Activated T-helper 17 cell treated with anti-CD3 and anti-CD28 coated beads, Interleukin-2, amount 50 U/mL, for 72 hours (primary cell): ENCODE data around the gene DLG2. TPM values are rescaled to one million over a fixed set of nuclear protein-coding genes. Genes with fewer than 3 reads are reported as not detected.

ENCODE experiments used
- ATAC-seq: fragments of 150-1000 bp; cut with Tn5 transposase; replicated peaks from 2 replicates; pipeline ENCODE4 v1.10.0; 2021; ENCODE audit warnings: mild to moderate bottlenecking, moderate library complexity
- H3K27ac Mint-ChIP-seq: one replicate; pipeline ENCODE4 v1.8.0; 2022; ENCODE audit warnings: mixed read lengths
- H3K27me3 Mint-ChIP-seq: one replicate; pipeline ENCODE4 v1.8.0; 2022; ENCODE audit warnings: mixed read lengths
- H3K36me3 Mint-ChIP-seq: one replicate; pipeline ENCODE4 v1.8.0; 2022; ENCODE audit warnings: low read depth, mild to moderate bottlenecking, mixed read lengths
- H3K4me1 Mint-ChIP-seq: one replicate; pipeline ENCODE4 v1.8.0; 2022; ENCODE audit warnings: mixed read lengths
- H3K4me3 Mint-ChIP-seq: one replicate; pipeline ENCODE4 v1.8.0; 2022; ENCODE audit warnings: mild to moderate bottlenecking, mixed read lengths
- H3K9me3 Mint-ChIP-seq: one replicate; pipeline ENCODE4 v1.8.0; 2022; ENCODE audit warnings: mixed read lengths
- total RNA-seq, 2 donors: library from RNA; stranded (reverse); gene quantifications; one replicate each; pipeline ENCODE4 v1.2.3, GENCODE V29; 2022

Gene DLG2
- total RNA-seq, 2 donors from 2014 or later = 1.5 to 1.9 TPM

DNA sequence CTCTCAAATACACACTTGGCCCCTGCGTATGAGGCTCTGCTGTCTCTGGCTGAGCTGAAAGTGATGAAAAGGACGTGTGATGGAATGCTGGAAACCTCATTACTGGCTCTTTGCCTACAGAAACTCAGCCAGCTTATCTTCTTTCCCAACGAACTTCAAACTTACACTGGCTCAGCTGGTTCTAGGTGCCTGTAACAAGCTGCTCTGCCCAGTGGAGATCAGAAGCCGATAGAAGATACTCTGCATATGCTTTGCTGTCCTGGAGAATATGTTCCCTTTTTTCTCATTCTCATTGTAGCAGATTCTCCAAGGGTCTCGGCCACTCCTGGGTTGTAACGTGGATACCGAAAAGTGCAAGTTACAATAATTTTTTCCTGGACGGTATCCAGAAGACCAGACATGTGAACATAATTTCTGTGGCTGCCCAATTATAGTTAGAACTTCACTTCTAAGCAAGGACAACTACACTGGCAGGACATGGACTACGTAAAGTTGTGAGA, 1935.6 kb downstream of the DLG2 start:
- Mint-ChIP-seq H3K4me3 (no peak overlapping the region), H3K27ac (no peak overlapping the region), H3K9me3 (no peaks in the 10 kb centered on the region), H3K36me3 (no peaks in the 10 kb centered on the region), H3K27me3 (peaks cover 6% of the 10 kb centered on the region), H3K4me1 (no peaks in the 10 kb centered on the region)
- no peak for ATAC-seq

- no peaks in the 10 kb centered on the region for H3K36me3 Mint-ChIP-seq
- H3K27me3 Mint-ChIP-seq = peaks cover 10% of the 10 kb centered on the region
- no peak overlapping the region for H3K27ac Mint-ChIP-seq
- H3K4me3 Mint-ChIP-seq = no peak overlapping the region
- no peaks in the 10 kb centered on the region for H3K4me1 Mint-ChIP-seq
- ATAC-seq = no peak
- peaks cover 6% of the 10 kb centered on the region for H3K9me3 Mint-ChIP-seq
Measured at GRCh38 chr11:83689144-83689780, 1937.9 kb downstream of the DLG2 start.

GRCh38 chr11:83687787-83688186, 1939.4 kb downstream of the DLG2 start:
- no peaks in the 10 kb centered on the region for H3K4me1 Mint-ChIP-seq
- H3K36me3 Mint-ChIP-seq = no peaks in the 10 kb centered on the region
- H3K27me3 Mint-ChIP-seq = peaks cover 10% of the 10 kb centered on the region
- ATAC-seq = no peak
- no peak overlapping the region for H3K4me3 Mint-ChIP-seq
- no peak overlapping the region for H3K27ac Mint-ChIP-seq
- H3K9me3 Mint-ChIP-seq = peaks cover 6% of the 10 kb centered on the region

- no peak for ATAC-seq
- Mint-ChIP-seq H3K4me3 (no peak overlapping the region), H3K9me3 (peaks cover 6% of the 10 kb centered on the region), H3K27me3 (peaks cover 11% of the 10 kb centered on the region), H3K36me3 (no peaks in the 10 kb centered on the region), H3K4me1 (no peaks in the 10 kb centered on the region), H3K27ac (no peak overlapping the region)
Measured at GRCh38 chr11:83685730-83686129, 1941.4 kb downstream of the DLG2 start.

DNA sequence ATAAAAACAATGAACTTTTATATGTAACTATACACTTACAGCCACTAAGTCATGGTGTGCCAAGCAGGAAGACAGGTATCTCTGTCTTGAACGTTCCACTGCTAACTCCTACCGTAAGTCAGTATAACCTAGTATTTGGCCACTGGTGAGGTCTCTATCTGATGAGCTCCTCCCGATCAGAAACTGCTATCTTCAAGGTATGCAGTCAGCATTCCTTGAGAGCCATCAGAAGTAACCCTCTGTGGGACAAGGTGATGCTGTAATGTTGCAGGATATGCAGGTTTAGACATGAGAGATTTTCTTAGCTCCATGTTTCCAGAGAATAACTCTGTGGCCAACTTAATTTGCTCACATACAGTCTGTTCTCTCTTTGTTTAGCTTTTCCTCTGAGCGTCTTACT, 1943.1 kb downstream of the DLG2 start:
- no peak overlapping the region for H3K27ac Mint-ChIP-seq
- no peaks in the 10 kb centered on the region for H3K4me1 Mint-ChIP-seq
- ATAC-seq = no peak
- H3K9me3 Mint-ChIP-seq = peaks cover 6% of the 10 kb centered on the region
- H3K27me3 Mint-ChIP-seq = peaks cover 11% of the 10 kb centered on the region
- no peaks in the 10 kb centered on the region for H3K36me3 Mint-ChIP-seq
- H3K4me3 Mint-ChIP-seq = no peak overlapping the region

- Mint-ChIP-seq H3K27me3 (peaks cover 9% of the 10 kb centered on the region), H3K4me3 (no peak overlapping the region), H3K27ac (no peak overlapping the region), H3K36me3 (no peaks in the 10 kb centered on the region), H3K9me3 (peaks cover 6% of the 10 kb centered on the region), H3K4me1 (no peaks in the 10 kb centered on the region)
- ATAC-seq = no peak
Measured at GRCh38 chr11:83682611-83682973, 1944.6 kb downstream of the DLG2 start.

GRCh38 chr11:83681906-83682610, 1945.1 kb downstream of the DLG2 start:
- H3K36me3 Mint-ChIP-seq = no peaks in the 10 kb centered on the region
- H3K27ac Mint-ChIP-seq = no peak overlapping the region
- peaks cover 6% of the 10 kb centered on the region for H3K9me3 Mint-ChIP-seq
- H3K27me3 Mint-ChIP-seq = peaks cover 9% of the 10 kb centered on the region
- no peak overlapping the region for H3K4me3 Mint-ChIP-seq
- no peak for ATAC-seq
- H3K4me1 Mint-ChIP-seq = no peaks in the 10 kb centered on the region

GRCh38 chr11:83681031-83681781, 1945.9 kb downstream of the DLG2 start:
- ATAC-seq = no peak
- H3K36me3 Mint-ChIP-seq = no peaks in the 10 kb centered on the region
- H3K4me1 Mint-ChIP-seq = no peaks in the 10 kb centered on the region
- peaks cover 6% of the 10 kb centered on the region for H3K9me3 Mint-ChIP-seq
- H3K27ac Mint-ChIP-seq = no peak overlapping the region
- peaks cover 9% of the 10 kb centered on the region for H3K27me3 Mint-ChIP-seq
- no peak overlapping the region for H3K4me3 Mint-ChIP-seq

GRCh38 chr11:83680321-83680720, 1946.8 kb downstream of the DLG2 start:
- no peaks in the 10 kb centered on the region for H3K9me3 Mint-ChIP-seq
- H3K27ac Mint-ChIP-seq = no peak overlapping the region
- no peaks in the 10 kb centered on the region for H3K4me1 Mint-ChIP-seq
- H3K27me3 Mint-ChIP-seq = peaks cover 4% of the 10 kb centered on the region
- H3K36me3 Mint-ChIP-seq = no peaks in the 10 kb centered on the region
- no peak for ATAC-seq
- H3K4me3 Mint-ChIP-seq = no peak overlapping the region

DNA sequence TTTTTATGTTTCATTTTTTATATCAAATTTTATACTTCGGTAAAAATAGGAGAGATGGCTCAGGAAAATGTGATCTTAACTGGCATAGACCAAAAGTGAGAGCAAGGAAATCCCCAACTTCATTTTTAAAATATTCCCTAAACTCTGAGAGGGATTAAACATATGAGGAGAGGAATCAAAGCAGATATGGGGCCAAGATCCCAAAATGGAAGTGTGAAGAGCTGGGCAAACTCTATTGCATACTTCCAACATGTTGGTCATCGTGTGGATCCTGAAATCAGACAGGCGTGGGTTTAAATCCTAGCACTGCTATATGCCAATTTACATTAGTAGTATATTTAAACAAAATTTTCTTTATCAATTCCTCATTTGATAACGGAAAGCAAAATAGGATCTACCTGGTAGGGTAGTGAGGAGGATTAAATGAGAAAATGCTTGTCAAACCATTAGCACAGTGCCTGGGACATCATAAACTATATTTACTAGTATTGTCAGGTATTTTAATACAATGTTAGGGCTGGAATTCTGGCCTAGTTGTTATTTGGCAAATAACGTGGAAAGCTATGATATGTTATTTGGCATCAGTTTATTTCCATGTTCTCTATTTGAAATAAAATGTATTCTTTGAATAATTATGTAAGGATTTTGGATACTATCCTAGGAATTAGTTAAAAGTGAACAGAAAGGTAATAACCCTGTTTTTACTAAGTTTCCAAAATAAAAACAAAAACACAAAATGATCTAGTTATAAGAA, 1948.1 kb downstream of the DLG2 start:
- H3K27me3 Mint-ChIP-seq = peaks cover 4% of the 10 kb centered on the region
- no peaks in the 10 kb centered on the region for H3K9me3 Mint-ChIP-seq
- H3K4me3 Mint-ChIP-seq = no peak overlapping the region

DNA sequence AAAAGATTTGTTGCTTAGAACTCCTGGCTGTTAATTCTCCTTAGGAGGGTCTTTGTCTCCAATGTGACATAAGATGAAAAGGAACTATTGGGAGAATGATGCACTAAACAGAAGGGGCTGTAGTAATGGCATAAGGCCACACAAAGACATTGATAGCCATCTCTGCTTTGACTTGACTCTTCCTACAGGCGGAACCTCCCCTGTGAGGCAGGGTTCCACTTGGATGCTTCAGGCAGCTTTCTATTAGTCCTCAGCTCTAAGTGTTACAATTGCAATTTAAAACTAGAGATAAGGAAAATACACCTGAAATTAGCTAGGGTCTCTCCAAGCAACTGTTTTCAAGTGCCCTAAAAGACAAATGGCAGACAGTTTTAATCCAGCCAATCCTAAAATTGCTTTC, 1949.4 kb downstream of the DLG2 start:
- Mint-ChIP-seq H3K27me3 (peaks cover 4% of the 10 kb centered on the region), H3K27ac (no peak overlapping the region), H3K4me3 (no peak overlapping the region), H3K9me3 (no peaks in the 10 kb centered on the region), H3K36me3 (no peaks in the 10 kb centered on the region), H3K4me1 (no peaks in the 10 kb centered on the region)
- no peak for ATAC-seq

More for the DNA sequence above, 1948.1 kb downstream of the DLG2 start:
- Mint-ChIP-seq H3K27ac (no peak overlapping the region), H3K36me3 (no peaks in the 10 kb centered on the region), H3K4me1 (no peaks in the 10 kb centered on the region)
- no peak for ATAC-seq

DNA sequence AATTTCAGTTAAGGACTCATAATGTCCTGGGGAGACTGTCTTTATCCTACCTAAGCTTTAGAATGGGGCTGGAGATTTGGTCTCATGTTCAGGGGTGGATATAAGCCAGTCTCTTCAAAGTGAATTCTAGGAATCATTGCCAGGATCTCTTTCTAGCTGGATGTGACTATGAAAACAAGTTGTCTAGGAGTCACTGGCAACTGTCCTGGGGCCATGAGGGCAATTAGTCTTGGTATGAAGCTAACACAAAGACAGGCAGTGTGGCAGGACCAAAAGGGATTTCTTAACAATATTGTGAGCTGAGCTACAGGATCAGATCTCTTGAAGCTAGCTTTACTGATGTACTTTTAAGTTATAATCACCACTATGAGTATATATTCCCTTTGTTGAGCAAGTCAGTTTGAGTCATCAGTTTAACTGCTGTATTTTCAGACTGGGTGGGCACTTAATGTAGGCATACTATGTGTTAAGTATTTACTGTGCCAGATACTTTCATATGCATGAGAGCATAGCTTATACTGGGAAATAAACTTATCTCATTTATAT, 1951.0 kb downstream of the DLG2 start:
- H3K9me3 Mint-ChIP-seq = no peaks in the 10 kb centered on the region
- H3K36me3 Mint-ChIP-seq = no peaks in the 10 kb centered on the region
- no peak overlapping the region for H3K4me3 Mint-ChIP-seq
- no peaks in the 10 kb centered on the region for H3K27me3 Mint-ChIP-seq
- H3K27ac Mint-ChIP-seq = no peak overlapping the region
- H3K4me1 Mint-ChIP-seq = no peaks in the 10 kb centered on the region
- no peak for ATAC-seq

DNA sequence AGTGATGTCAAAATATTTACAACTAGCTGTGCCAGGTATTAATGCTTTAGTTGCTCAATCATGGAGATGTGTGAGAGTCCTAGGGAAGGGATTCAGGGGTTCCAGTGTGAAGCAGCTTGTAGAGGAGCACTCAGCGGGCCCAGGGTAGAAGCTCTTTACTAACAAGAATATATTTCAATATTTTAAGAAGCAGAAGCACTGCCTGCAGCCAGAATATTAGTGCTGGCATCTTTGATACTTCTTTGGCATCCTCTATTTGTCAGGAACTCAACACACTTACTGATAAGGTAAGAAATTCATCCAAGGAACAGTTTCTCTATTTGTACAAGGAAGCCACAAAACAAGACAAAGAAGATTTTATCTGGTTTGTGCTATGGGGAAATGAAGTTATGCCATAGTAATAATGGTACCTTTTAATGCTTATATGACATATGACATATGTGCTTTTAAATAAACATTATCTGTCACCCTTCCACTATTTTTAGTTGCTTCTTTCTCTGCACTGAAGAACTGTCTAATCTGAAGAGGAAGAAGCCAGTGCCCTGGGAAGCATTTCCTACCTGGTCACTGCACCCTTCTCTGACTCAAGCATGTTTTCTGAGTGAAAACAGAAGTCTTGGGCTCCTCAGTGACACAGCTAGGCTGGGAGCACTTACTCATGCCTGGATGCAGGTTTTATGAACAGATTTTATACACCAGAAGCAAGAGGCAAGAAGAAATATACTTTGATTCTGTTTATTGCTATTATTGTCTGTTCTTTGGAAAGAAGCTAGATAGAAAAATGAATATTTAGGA, 1952.8 kb downstream of the DLG2 start:
- H3K36me3 Mint-ChIP-seq = no peaks in the 10 kb centered on the region
- no peak for ATAC-seq
- no peaks in the 10 kb centered on the region for H3K4me1 Mint-ChIP-seq
- H3K9me3 Mint-ChIP-seq = no peaks in the 10 kb centered on the region
- H3K27me3 Mint-ChIP-seq = no peaks in the 10 kb centered on the region
- no peak overlapping the region for H3K4me3 Mint-ChIP-seq
- H3K27ac Mint-ChIP-seq = no peak overlapping the region
